GM23338 (cell line): Measurements from ENCODE around the gene CNBD2. TPM values are rescaled to one million over a fixed set of nuclear protein-coding genes. Genes with fewer than 3 reads are reported as not detected.

Source experiments
- ATAC-seq: fragments of 200-7000 bp; cut with Tn5 transposase; 3 replicates; pipeline ENCODE4 v1.9.1; 2020
- DNase-seq: peaks from one replicate; pipeline ENCODE4 v3.0.0-alpha.2; 2015; ENCODE audit warnings: low spot score
- H2AFZ ChIP-seq: fragments of 200-600 bp; sonication (generic); 2 replicates; pipeline ENCODE4 v1.8.0; 2016; ENCODE audit warnings: antibody characterized with exemption, mild to moderate bottlenecking, moderate library complexity
- H3F3A ChIP-seq: fragments of 200-600 bp; sonication (generic); replicated peaks from 2 replicates; pipeline ENCODE4 v1.8.0; 2017; ENCODE audit warnings: antibody characterized with exemption, mixed run types, low read depth
- H3K27ac ChIP-seq: fragments of 200-600 bp; sonication (generic); 2 replicates; pipeline ENCODE4 v1.6.1; 2016; ENCODE audit warnings: low read depth
- H3K27me3 ChIP-seq: fragments of 200-600 bp; sonication (generic); 2 replicates; pipeline ENCODE4 v1.8.0; 2016; ENCODE audit warnings: mild to moderate bottlenecking, mixed run types, moderate library complexity; ENCODE audit not compliant: insufficient read depth
- H3K36me3 ChIP-seq: fragments of 200-600 bp; sonication (generic); 2 replicates; pipeline ENCODE4 v1.8.0; 2016; ENCODE audit warnings: mild to moderate bottlenecking; ENCODE audit not compliant: insufficient read depth
- H3K4me1 ChIP-seq: fragments of 200-600 bp; sonication (generic); 2 replicates; pipeline ENCODE4 v1.8.0; 2016; ENCODE audit warnings: mild to moderate bottlenecking, moderate library complexity; ENCODE audit not compliant: insufficient read depth
- H3K4me2 ChIP-seq: fragments of 200-600 bp; sonication (generic); 2 replicates; pipeline ENCODE4 v1.7.1; 2017; ENCODE audit warnings: mixed run types
- H3K4me3 ChIP-seq: fragments of 200-600 bp; sonication (generic); 2 replicates; pipeline ENCODE4 v1.6.1; 2016; ENCODE audit warnings: mixed run types
- H3K79me2 ChIP-seq: fragments of 200-600 bp; sonication (generic); replicated peaks from 2 replicates; pipeline ENCODE4 v1.8.0; 2017; ENCODE audit warnings: mild to moderate bottlenecking; ENCODE audit not compliant: insufficient read depth
- H3K9me2 ChIP-seq: fragments of 200-600 bp; sonication (generic); 2 replicates; pipeline ENCODE4 v1.8.0; 2017; ENCODE audit not compliant: insufficient read depth
- H4K20me1 ChIP-seq: fragments of 200-600 bp; sonication (generic); replicated peaks from 2 replicates; pipeline ENCODE4 v1.8.0; 2017; ENCODE audit warnings: mild to moderate bottlenecking; ENCODE audit not compliant: insufficient read depth
- H3K27ac Mint-ChIP-seq: 2 replicates; pipeline ENCODE4 v1.8.0; 2020; ENCODE audit warnings: inconsistent platforms, mild to moderate bottlenecking, moderate library complexity, mixed read lengths
- H3K27me3 Mint-ChIP-seq: 3 replicates; pipeline ENCODE4 v1.8.0; 2022; ENCODE audit warnings: low read depth, mild to moderate bottlenecking, moderate library complexity, mixed read lengths, inconsistent platforms; ENCODE audit not compliant: insufficient read depth, poor library complexity
- H3K36me3 Mint-ChIP-seq: 3 replicates; pipeline ENCODE4 v1.8.0; 2021; ENCODE audit warnings: low read depth, mild to moderate bottlenecking, inconsistent platforms, moderate library complexity, mixed read lengths
- H3K4me1 Mint-ChIP-seq: 3 replicates; pipeline ENCODE4 v1.8.0; 2020; ENCODE audit warnings: mild to moderate bottlenecking, inconsistent platforms, mixed read lengths
- H3K4me3 Mint-ChIP-seq: 3 replicates; pipeline ENCODE4 v1.8.0; 2021; ENCODE audit warnings: moderate library complexity, mild to moderate bottlenecking, inconsistent platforms, mixed read lengths
- H3K9me3 Mint-ChIP-seq: 3 replicates; pipeline ENCODE4 v1.8.0; 2020; ENCODE audit warnings: moderate library complexity, mild to moderate bottlenecking, inconsistent platforms, mixed read lengths
- CREB1 ChIP-seq: fragments of 250-450 bp; sonication (Bioruptor Pico); IDR thresholded peaks from 2 replicates; pipeline ENCODE4 v1.5.0; 2020; ENCODE audit warnings: low read depth, mild to moderate bottlenecking, moderate library complexity
- EZH2 ChIP-seq: fragments of 200-600 bp; sonication (generic); IDR thresholded peaks from one replicate; pipeline ENCODE4 v1.8.0; 2017; ENCODE audit warnings: antibody characterized with exemption, mild to moderate bottlenecking, low read depth; ENCODE audit not compliant: unreplicated experiment
- EZH2phosphoT487 ChIP-seq: fragments of 200-600 bp; sonication (generic); IDR thresholded peaks from one replicate; pipeline ENCODE4 v1.8.1; 2018; ENCODE audit warnings: antibody characterized with exemption; ENCODE audit not compliant: unreplicated experiment
- JUNB ChIP-seq: IDR thresholded peaks from one replicate; pipeline ENCODE4 v1.6.1; 2016; ENCODE audit warnings: antibody characterized with exemption; ENCODE audit not compliant: unreplicated experiment
- NANOG ChIP-seq: IDR thresholded peaks from 2 replicates; pipeline ENCODE4 v1.6.1; 2016; ENCODE audit warnings: antibody characterized with exemption, borderline replicate concordance
- POLR2AphosphoS5 ChIP-seq: IDR thresholded peaks from 2 replicates; pipeline ENCODE4 v1.6.1; 2016; ENCODE audit warnings: antibody characterized with exemption, low read depth
- STAT1 ChIP-seq: IDR thresholded peaks from one replicate; pipeline ENCODE4 v1.6.1; 2016; ENCODE audit warnings: antibody characterized with exemption; ENCODE audit not compliant: unreplicated experiment
- ZNF114 ChIP-seq: fragments of 250-450 bp; sonication (Bioruptor Pico); IDR thresholded peaks from 2 replicates; pipeline ENCODE4 v1.5.0; 2020; ENCODE audit warnings: mild to moderate bottlenecking, moderate library complexity
- ZNF331 ChIP-seq: fragments of 250-450 bp; sonication (Bioruptor Pico); IDR thresholded peaks from 2 replicates; pipeline ENCODE4 v1.5.0; 2020; ENCODE audit warnings: low read depth, mild to moderate bottlenecking, moderate library complexity
- polyA plus RNA-seq: library from polyadenylated mRNA; unstranded; fragments of >200 nt; fragmentation: Nextera tagmentation; extraction: Ambion mirVana; gene quantifications from 2 replicates; pipeline ENCODE4 v1.2.1, GENCODE V29; 2016
- total RNA-seq: library from RNA; depleted of rRNA; stranded (reverse); fragments of >200 nt; shearing (Covaris generic); gene quantifications from 2 replicates; pipeline ENCODE4 v1.2.3, GENCODE V29; 2014
- TF ChIP-seq, protein P1 (sequence below): IDR thresholded peaks from 2 replicates; pipeline ENCODE4 v1.6.1; 2016; ENCODE audit warnings: antibody characterized with exemption
- TF ChIP-seq, protein P2 (sequence below): fragments of 250-450 bp; sonication (Bioruptor Pico); IDR thresholded peaks from 2 replicates; pipeline ENCODE4 v1.5.0; 2020; ENCODE audit warnings: mild to moderate bottlenecking, moderate library complexity
- TF ChIP-seq, protein P3 (sequence below): IDR thresholded peaks from one replicate; pipeline ENCODE4 v1.6.1; 2018; ENCODE audit warnings: antibody characterized with exemption; ENCODE audit not compliant: unreplicated experiment
- TF ChIP-seq, protein P4 (sequence below), 2 experiments: fragments of 200-600 bp in 1 of 2; sonication (generic) in 1 of 2; conservative IDR thresholded peaks; 2 replicates each; pipeline versions ENCODE4 v1.5.1 to v1.6.1; 2016 to 2017; ENCODE audit warnings: antibody characterized with exemption in 2 of 2, low read depth in 2 of 2, mild to moderate bottlenecking in 2 of 2, moderate library complexity in 1 of 2

The CNBD2 gene
- total and polyA plus RNA-seq, 2 experiments from 2014 or later: 2.7 TPM; not detected in 1

DNA sequence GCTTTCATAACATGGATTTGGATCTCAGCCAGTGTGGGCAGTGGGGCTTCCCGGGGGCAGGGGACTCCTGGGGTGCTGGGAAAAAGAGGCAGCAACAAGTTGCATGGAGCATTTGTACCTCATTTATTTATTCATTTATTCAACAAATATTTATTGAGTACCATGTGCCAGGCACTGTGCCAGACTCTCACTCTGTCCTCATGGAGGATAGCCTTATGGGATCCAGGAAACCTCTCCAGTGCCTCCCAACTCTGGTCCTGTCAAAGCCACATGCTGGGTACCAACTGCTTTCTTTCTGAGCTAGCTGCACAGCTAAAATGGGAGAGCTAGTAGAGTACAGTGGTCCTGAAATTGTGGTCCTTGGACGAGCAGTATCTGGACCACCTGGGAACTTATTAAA, 98.4 kb downstream of the CNBD2 start:
- H3K9me2 ChIP-seq: no peaks in the 10 kb centered on the region
- H3K27me3 ChIP-seq: peaks cover 28% of the 10 kb centered on the region
- H3K4me1 ChIP-seq: peaks cover 11% of the 10 kb centered on the region; the same call in 1 of the 2 replicates
- H3K4me1 Mint-ChIP-seq: peaks cover 10% of the 10 kb centered on the region
- no peaks in the 10 kb centered on the region for H4K20me1 ChIP-seq
- 0 out of 2 replicates have a peak, but pooled peaks cover 4% of the 10 kb centered on the region for H3F3A ChIP-seq
- no peaks in the 10 kb centered on the region for H3K79me2 ChIP-seq
- H3K27me3 Mint-ChIP-seq: peaks cover 30% of the 10 kb centered on the region
- H3K4me3 Mint-ChIP-seq: no peak overlapping the region
- no peaks in the 10 kb centered on the region for H3K36me3 ChIP-seq
- H3K4me2 ChIP-seq: no peak overlapping the region
- DNase-seq (no peak), ATAC-seq (no peak)
- no peak overlapping the region for H2AFZ ChIP-seq
- H3K27ac ChIP-seq: no peak overlapping the region
- H3K27ac Mint-ChIP-seq: no peak overlapping the region
- 0 out of 3 replicates have a peak, but pooled peaks cover 6% of the 10 kb centered on the region for H3K9me3 Mint-ChIP-seq
- no peaks in the 10 kb centered on the region for H3K36me3 Mint-ChIP-seq
- no peak overlapping the region for H3K4me3 ChIP-seq
- TF ChIP-seq EZH2 (no peak), CREB1 (CRISPR knock-in tag) (no peak), STAT1 (no peak), POLR2AphosphoS5 (no peak), ZNF114 (CRISPR knock-in tag) (no peak), EZH2phosphoT487 (no peak), ZNF331 (CRISPR knock-in tag) (no peak), NANOG (no peak), JUNB (no peak)
- TF ChIP-seq, protein P1, sequence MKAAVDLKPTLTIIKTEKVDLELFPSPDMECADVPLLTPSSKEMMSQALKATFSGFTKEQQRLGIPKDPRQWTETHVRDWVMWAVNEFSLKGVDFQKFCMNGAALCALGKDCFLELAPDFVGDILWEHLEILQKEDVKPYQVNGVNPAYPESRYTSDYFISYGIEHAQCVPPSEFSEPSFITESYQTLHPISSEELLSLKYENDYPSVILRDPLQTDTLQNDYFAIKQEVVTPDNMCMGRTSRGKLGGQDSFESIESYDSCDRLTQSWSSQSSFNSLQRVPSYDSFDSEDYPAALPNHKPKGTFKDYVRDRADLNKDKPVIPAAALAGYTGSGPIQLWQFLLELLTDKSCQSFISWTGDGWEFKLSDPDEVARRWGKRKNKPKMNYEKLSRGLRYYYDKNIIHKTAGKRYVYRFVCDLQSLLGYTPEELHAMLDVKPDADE: no peak
- TF ChIP-seq, protein P2, sequence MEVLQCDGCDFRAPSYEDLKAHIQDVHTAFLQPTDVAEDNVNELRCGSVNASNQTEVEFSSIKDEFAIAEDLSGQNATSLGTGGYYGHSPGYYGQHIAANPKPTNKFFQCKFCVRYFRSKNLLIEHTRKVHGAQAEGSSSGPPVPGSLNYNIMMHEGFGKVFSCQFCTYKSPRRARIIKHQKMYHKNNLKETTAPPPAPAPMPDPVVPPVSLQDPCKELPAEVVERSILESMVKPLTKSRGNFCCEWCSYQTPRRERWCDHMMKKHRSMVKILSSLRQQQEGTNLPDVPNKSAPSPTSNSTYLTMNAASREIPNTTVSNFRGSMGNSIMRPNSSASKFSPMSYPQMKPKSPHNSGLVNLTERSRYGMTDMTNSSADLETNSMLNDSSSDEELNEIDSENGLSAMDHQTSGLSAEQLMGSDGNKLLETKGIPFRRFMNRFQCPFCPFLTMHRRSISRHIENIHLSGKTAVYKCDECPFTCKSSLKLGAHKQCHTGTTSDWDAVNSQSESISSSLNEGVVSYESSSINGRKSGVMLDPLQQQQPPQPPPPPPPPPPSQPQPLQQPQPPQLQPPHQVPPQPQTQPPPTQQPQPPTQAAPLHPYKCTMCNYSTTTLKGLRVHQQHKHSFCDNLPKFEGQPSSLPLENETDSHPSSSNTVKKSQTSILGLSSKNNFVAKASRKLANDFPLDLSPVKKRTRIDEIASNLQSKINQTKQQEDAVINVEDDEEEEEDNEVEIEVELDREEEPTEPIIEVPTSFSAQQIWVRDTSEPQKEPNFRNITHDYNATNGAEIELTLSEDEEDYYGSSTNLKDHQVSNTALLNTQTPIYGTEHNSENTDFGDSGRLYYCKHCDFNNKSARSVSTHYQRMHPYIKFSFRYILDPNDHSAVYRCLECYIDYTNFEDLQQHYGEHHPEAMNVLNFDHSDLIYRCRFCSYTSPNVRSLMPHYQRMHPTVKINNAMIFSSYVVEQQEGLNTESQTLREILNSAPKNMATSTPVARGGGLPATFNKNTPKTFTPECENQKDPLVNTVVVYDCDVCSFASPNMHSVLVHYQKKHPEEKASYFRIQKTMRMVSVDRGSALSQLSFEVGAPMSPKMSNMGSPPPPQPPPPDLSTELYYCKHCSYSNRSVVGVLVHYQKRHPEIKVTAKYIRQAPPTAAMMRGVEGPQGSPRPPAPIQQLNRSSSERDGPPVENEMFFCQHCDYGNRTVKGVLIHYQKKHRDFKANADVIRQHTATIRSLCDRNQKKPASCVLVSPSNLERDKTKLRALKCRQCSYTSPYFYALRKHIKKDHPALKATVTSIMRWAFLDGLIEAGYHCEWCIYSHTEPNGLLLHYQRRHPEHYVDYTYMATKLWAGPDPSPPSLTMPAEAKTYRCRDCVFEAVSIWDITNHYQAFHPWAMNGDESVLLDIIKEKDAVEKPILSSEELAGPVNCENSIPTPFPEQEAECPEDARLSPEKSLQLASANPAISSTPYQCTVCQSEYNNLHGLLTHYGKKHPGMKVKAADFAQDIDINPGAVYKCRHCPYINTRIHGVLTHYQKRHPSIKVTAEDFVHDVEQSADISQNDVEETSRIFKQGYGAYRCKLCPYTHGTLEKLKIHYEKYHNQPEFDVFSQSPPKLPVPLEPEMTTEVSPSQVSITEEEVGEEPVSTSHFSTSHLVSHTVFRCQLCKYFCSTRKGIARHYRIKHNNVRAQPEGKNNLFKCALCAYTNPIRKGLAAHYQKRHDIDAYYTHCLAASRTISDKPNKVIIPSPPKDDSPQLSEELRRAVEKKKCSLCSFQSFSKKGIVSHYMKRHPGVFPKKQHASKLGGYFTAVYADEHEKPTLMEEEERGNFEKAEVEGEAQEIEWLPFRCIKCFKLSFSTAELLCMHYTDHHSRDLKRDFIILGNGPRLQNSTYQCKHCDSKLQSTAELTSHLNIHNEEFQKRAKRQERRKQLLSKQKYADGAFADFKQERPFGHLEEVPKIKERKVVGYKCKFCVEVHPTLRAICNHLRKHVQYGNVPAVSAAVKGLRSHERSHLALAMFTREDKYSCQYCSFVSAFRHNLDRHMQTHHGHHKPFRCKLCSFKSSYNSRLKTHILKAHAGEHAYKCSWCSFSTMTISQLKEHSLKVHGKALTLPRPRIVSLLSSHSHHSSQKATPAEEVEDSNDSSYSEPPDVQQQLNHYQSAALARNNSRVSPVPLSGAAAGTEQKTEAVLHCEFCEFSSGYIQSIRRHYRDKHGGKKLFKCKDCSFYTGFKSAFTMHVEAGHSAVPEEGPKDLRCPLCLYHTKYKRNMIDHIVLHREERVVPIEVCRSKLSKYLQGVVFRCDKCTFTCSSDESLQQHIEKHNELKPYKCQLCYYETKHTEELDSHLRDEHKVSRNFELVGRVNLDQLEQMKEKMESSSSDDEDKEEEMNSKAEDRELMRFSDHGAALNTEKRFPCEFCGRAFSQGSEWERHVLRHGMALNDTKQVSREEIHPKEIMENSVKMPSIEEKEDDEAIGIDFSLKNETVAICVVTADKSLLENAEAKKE: no peak
- TF ChIP-seq, protein P3, sequence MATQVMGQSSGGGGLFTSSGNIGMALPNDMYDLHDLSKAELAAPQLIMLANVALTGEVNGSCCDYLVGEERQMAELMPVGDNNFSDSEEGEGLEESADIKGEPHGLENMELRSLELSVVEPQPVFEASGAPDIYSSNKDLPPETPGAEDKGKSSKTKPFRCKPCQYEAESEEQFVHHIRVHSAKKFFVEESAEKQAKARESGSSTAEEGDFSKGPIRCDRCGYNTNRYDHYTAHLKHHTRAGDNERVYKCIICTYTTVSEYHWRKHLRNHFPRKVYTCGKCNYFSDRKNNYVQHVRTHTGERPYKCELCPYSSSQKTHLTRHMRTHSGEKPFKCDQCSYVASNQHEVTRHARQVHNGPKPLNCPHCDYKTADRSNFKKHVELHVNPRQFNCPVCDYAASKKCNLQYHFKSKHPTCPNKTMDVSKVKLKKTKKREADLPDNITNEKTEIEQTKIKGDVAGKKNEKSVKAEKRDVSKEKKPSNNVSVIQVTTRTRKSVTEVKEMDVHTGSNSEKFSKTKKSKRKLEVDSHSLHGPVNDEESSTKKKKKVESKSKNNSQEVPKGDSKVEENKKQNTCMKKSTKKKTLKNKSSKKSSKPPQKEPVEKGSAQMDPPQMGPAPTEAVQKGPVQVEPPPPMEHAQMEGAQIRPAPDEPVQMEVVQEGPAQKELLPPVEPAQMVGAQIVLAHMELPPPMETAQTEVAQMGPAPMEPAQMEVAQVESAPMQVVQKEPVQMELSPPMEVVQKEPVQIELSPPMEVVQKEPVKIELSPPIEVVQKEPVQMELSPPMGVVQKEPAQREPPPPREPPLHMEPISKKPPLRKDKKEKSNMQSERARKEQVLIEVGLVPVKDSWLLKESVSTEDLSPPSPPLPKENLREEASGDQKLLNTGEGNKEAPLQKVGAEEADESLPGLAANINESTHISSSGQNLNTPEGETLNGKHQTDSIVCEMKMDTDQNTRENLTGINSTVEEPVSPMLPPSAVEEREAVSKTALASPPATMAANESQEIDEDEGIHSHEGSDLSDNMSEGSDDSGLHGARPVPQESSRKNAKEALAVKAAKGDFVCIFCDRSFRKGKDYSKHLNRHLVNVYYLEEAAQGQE: no peak
- TF ChIP-seq, protein P4, sequence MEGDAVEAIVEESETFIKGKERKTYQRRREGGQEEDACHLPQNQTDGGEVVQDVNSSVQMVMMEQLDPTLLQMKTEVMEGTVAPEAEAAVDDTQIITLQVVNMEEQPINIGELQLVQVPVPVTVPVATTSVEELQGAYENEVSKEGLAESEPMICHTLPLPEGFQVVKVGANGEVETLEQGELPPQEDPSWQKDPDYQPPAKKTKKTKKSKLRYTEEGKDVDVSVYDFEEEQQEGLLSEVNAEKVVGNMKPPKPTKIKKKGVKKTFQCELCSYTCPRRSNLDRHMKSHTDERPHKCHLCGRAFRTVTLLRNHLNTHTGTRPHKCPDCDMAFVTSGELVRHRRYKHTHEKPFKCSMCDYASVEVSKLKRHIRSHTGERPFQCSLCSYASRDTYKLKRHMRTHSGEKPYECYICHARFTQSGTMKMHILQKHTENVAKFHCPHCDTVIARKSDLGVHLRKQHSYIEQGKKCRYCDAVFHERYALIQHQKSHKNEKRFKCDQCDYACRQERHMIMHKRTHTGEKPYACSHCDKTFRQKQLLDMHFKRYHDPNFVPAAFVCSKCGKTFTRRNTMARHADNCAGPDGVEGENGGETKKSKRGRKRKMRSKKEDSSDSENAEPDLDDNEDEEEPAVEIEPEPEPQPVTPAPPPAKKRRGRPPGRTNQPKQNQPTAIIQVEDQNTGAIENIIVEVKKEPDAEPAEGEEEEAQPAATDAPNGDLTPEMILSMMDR (conservative IDR thresholded peaks at IDR 0.05; ENCODE audit: low read depth in 2 of 2): no peak
